Memory B cell (primary cell): Measurements from ENCODE around the gene PRKAG2.

Experiments used
- ATAC-seq: fragments of 150-1000 bp; cut with Tn5 transposase; 2 replicates; pipeline ENCODE4 v1.10.0; 2021; ENCODE audit warnings: low read depth, mild to moderate bottlenecking, moderate library complexity
- DNase-seq, 2 donors: peaks; one replicate each; pipeline ENCODE4 v3.0.0; 2022; ENCODE audit warnings: low spot score in 2 of 2
- H3K27ac Mint-ChIP-seq: one replicate; pipeline ENCODE4 v1.8.0; 2022; ENCODE audit warnings: mild to moderate bottlenecking, moderate library complexity, mixed read lengths
- H3K27me3 Mint-ChIP-seq: one replicate; pipeline ENCODE4 v1.8.0; 2022; ENCODE audit warnings: mixed read lengths
- H3K36me3 Mint-ChIP-seq: one replicate; pipeline ENCODE4 v1.8.0; 2022; ENCODE audit warnings: mild to moderate bottlenecking, mixed read lengths
- H3K4me1 Mint-ChIP-seq: one replicate; pipeline ENCODE4 v1.8.0; 2022; ENCODE audit warnings: mixed read lengths
- H3K4me3 Mint-ChIP-seq: one replicate; pipeline ENCODE4 v1.8.0; 2022; ENCODE audit warnings: mild to moderate bottlenecking, moderate library complexity, mixed read lengths
- H3K9me3 Mint-ChIP-seq: one replicate; pipeline ENCODE4 v1.8.0; 2022; ENCODE audit warnings: mixed read lengths

PRKAG2 gene

DNA sequence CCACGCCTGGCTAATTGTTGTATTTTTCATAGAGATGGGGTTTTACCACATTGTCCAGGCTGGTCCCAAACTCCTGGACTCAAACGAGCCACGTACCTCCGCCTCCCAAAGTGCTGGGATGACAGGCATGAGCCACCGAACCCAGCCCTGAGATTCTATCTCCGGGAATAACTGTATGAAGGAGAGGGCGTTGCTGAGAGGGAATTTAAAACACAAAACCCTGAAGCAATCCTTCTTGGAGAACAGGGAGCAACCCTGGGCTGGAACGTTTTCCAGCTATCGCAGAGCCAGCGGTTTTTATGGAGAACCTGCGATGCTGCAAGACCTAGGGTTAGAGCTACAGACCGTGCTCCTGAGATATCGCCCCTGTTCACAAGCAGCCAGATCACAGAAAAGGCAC, 144.6 kb downstream of the PRKAG2 start:
- H3K4me3 Mint-ChIP-seq, result no peak overlapping the region
- no peak for DNase-seq
- no peaks in the 10 kb centered on the region for H3K36me3 Mint-ChIP-seq
- H3K27me3 Mint-ChIP-seq, result no peaks in the 10 kb centered on the region
- no peak overlapping the region for H3K27ac Mint-ChIP-seq
- H3K9me3 Mint-ChIP-seq, result no peaks in the 10 kb centered on the region
- H3K4me1 Mint-ChIP-seq, result peaks cover 19% of the 10 kb centered on the region
- no peak for ATAC-seq

DNA sequence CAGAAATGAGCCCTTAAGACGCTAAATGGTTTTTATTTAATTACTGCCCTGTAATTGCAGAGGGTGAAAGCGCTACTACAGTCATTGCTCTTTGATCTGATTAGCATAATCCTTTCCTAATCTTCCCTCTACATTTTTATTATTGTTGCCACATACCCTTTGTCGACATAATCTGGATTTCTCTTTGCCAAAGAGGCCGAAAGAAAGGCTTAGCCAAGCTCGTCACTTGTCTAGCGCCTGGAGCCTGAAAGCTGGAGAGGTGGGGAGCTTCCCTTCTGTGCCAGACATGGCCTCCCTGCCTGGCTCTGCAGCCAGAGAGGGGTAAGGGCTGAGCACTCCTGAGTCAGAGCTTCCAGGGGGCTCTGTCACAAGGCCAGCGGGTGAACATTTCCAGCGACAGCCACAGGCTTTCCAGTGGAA, 145.9 kb downstream of the PRKAG2 start:
- Mint-ChIP-seq H3K4me1 (peaks cover 28% of the 10 kb centered on the region), H3K4me3 (no peak overlapping the region), H3K27ac (no peak overlapping the region), H3K27me3 (no peaks in the 10 kb centered on the region), H3K36me3 (no peaks in the 10 kb centered on the region), H3K9me3 (no peaks in the 10 kb centered on the region)
- ATAC-seq, result no peak
- DNase-seq, result no peak

DNA sequence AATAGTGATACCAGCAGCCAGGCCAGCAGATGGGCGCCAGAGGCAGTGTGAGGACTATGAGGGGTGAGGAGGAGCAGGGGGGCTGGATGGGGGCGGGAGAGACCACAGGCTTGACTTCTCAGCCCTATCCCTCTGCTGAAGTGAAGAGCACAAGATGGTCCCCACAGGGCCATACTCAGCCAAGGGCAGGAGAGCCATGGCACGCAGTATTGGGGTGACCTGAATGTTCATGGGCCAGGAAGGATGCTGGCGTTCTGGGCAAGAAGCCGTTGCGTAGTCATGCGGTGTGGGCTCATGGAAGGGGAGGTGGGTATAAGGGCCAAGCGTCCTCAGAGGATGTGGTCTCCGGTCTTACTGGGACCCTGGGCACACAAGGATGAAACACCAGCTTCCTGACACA, 146.3 kb downstream of the PRKAG2 start:
- Mint-ChIP-seq H3K36me3 (no peaks in the 10 kb centered on the region), H3K27me3 (no peaks in the 10 kb centered on the region), H3K27ac (no peak overlapping the region), H3K4me1 (peaks cover 31% of the 10 kb centered on the region), H3K4me3 (no peak overlapping the region), H3K9me3 (no peaks in the 10 kb centered on the region)
- no peak for DNase-seq
- ATAC-seq, result no peak

DNA sequence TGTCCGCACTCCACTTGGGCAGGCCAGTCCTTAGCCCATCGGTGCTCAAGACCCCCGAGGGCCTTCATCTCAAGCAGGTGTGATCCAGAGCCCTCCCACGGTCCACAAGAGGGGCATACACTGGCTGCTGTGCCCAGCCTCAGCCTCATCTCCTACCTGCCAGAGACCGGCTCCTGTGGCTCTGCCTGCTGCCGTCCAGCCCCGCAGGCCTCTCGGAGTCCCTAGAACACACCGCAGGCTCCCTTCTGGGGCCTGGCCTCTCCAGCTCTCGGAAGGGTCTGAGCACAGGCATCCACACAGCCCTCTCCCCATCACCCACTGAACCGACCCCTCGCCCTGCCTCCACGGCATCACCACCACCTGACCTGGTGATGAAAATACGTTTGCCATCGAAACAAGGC, 147.4 kb downstream of the PRKAG2 start:
- Mint-ChIP-seq H3K27me3 (no peaks in the 10 kb centered on the region), H3K4me1 (peaks cover 37% of the 10 kb centered on the region), H3K27ac (no peak overlapping the region), H3K36me3 (no peaks in the 10 kb centered on the region), H3K4me3 (no peak overlapping the region), H3K9me3 (no peaks in the 10 kb centered on the region)
- DNase-seq (no peak), ATAC-seq (no peak)

DNA sequence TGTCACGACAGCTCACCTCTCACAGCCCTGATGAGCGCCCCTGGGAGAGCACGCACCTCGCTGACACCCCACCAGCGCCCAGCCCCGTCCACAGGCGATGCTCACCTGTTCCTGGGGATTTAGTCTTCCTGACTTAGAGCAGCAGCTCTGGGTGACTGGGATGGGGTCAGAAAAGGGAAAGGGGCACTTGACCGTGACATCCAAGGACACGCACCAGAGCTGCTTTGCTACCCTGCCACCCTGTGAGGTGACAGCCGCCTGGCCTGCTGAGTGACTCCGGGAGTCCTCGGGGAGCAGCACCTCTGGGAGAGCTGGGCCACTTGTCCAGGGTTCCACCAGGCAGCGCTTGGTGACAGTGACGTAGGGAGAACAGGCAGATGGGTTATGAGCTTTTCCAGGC, 148.2 kb downstream of the PRKAG2 start:
- ATAC-seq (no peak), DNase-seq (no peak)
- H3K9me3 Mint-ChIP-seq, result no peaks in the 10 kb centered on the region
- H3K27ac Mint-ChIP-seq, result peak overlapping the region; percentile 25
- peaks cover 37% of the 10 kb centered on the region for H3K4me1 Mint-ChIP-seq
- no peaks in the 10 kb centered on the region for H3K27me3 Mint-ChIP-seq
- H3K4me3 Mint-ChIP-seq, result no peak overlapping the region
- H3K36me3 Mint-ChIP-seq, result no peaks in the 10 kb centered on the region

DNA sequence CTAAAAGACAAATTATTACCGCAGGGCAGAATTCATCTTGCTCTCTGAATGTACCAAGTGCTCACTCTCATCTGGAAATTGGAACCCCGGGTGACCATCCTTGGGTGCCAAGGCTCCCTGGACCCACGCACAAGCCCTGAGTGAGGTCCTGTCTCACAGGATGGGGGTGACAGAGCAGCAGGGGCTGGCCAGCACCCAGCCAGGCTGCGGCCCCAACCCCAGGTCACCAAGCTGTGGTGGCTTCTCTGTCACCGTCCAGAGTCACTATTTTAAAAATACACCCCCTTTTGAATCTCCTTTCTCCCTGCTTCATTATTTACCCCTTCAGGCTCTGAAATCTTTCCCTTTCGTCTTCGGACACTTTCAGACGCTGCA, 148.6 kb downstream of the PRKAG2 start:
- DNase-seq (no peak), ATAC-seq (no peak)
- Mint-ChIP-seq H3K36me3 (no peaks in the 10 kb centered on the region), H3K27me3 (no peaks in the 10 kb centered on the region), H3K9me3 (no peaks in the 10 kb centered on the region), H3K4me1 (peaks cover 37% of the 10 kb centered on the region), H3K27ac (peak overlapping the region; percentile 25), H3K4me3 (no peak overlapping the region)

DNA sequence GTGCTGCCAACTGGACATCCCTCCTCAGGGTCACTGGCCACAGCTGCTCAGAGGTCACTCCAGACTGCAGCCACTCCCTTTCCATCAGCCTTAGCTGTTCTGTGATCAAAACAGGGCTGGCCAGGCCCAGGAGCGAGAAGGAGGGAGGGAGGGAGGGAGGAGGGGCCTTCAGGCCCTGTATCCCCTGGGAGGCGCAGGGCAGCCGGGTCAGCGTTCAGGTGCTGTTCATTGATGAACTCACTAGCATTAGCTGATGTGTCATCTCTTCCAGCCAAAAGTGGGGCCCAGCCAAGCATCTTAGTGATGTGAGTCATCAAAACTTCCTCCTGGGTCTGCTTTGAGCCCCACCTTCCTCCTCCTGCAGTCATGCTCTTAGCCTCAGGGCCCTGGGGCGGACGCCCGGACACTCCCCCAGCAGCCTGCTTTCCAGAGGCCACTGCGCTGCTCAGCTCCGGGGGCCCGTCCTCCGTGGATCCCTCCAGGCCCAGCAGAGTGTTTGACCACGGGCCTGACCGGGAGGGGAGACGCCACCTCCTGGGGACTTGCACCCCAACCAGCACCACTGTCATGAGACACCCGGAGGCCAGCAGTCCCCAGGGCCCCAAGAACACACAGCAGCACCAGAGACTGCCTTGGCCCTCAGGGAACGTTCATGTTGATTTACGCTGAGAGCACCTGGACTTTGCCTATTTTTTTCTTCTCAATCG, 149.2 kb downstream of the PRKAG2 start:
- Mint-ChIP-seq H3K9me3 (no peaks in the 10 kb centered on the region), H3K36me3 (no peaks in the 10 kb centered on the region), H3K4me1 (peaks cover 37% of the 10 kb centered on the region), H3K27me3 (no peaks in the 10 kb centered on the region), H3K27ac (peak overlapping the region; percentile 25), H3K4me3 (no peak overlapping the region)
- peak; percentile 80 for ATAC-seq
- DNase-seq, result no peak

DNA sequence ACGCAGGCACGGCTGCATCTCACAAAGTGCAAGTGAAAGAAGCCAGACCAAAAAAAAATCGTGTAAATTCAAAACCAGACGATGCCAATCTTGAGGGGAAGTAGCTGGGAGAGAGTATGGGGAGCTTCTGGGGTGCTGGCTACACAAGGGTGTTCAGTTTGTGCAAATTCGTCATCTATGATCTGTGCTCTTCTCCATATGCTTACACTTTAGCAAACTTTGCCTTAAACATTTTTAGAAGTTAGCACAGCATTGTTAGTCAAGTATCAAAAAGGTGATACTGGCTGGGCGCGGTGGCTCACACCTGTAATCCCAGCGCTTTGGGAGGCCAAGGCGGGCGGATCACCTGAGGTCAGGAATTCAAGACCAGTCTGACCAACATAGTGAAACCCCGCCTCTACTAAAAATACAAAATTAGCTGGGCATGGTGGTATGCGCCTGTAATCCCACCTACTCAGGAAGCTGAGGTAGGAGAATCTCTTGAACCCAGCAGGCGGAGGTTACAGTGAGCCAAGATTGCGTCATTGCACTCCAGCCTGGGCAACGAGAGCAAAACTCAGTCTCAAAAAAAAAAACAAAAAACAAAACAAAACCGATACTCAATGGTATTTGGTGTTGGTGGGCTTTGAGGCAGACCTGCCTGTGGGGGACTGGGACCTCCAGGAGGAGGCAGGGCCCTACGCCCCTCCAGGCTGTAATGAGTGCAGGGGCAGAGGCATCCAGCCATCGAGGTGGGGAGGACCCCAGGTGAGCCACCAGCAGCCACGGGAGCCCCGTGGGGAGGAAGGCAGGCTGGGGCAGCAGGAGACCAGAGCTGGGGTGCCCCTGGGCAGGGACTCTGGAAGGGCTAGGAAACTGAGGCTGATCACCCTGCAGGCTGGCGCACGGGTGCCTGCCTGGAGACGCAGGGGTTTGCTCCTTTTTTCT, 150.0 kb downstream of the PRKAG2 start:
- ATAC-seq, result no peak
- H3K4me1 Mint-ChIP-seq, result peaks cover 37% of the 10 kb centered on the region
- H3K27me3 Mint-ChIP-seq, result no peaks in the 10 kb centered on the region
- no peak for DNase-seq
- no peak overlapping the region for H3K4me3 Mint-ChIP-seq
- no peak overlapping the region for H3K27ac Mint-ChIP-seq
- H3K9me3 Mint-ChIP-seq, result no peaks in the 10 kb centered on the region
- no peaks in the 10 kb centered on the region for H3K36me3 Mint-ChIP-seq

DNA sequence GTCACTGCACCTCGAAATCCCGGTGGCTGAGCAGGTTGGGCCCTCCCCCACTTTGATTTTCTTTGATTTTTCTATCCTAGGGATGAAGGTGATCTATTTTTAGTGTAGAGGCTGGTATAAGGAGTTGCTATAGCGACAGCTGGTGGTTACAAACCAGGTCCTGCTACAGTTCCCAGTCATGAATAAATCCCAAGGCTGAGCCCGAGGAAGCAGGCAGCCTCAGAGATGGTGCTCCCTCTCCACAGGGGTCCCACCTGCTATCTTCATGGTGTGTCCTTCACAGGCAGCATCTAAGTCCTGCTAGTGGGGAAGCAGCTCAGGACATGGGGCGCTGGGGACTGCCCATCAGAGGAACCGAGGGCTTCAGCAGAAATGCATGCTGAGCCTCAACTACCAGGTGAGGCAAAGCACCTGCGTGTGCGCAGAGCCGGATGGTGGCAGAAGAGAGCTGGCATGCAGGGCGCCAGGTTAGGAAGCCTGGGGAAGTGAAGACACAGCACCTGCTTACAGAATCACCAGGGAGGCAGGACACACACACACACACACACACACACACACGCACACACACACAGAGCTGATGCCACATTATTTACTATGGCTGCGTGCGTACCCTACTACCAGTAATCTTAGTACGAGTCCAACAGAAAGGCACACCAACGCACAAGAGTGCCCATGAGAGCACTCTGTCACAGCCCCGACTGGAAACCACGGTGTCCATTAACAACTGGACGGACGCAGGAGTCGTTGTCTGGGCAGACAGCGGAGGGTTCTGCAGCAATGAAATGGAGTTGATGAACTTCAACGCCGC, 150.9 kb downstream of the PRKAG2 start:
- Mint-ChIP-seq H3K36me3 (no peaks in the 10 kb centered on the region), H3K27ac (no peak overlapping the region), H3K27me3 (no peaks in the 10 kb centered on the region), H3K9me3 (no peaks in the 10 kb centered on the region), H3K4me1 (peaks cover 40% of the 10 kb centered on the region), H3K4me3 (no peak overlapping the region)
- ATAC-seq (no peak), DNase-seq (no peak)

DNA sequence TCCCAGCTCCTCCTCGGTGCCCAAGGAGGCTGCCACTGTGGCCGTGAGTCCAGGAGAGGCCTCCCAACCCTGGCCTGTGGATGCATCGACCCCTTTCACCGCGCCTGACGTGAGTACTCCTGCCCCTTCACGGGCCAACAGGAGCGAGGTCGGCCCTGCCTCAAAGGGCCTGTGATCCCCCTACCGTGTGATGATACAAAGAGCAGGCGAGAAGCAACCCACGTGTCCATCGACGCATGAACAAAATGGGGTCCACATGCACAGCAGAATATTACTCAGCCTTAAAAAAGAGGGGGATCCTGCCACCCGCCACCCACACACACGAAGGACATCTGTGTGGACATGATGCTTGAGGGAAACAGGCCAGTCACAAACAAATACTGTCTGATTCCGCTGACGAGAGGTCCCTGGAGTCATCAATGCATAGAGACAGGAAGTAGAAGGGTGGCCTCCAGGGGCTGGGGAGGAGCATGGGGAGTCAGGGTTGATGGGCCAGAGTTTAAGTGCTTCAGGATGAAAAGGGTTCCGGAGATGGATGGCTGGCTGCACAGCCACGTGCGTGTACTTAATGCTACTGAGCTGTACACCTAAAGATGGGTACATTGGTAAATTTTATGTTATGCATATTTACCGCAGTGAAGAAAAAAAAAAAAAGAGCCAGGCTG, 151.9 kb downstream of the PRKAG2 start:
- Mint-ChIP-seq H3K27me3 (no peaks in the 10 kb centered on the region), H3K36me3 (peaks cover under 1% of the 10 kb centered on the region), H3K9me3 (no peaks in the 10 kb centered on the region), H3K27ac (peak overlapping the region; percentile 39), H3K4me3 (peak overlapping the region; percentile 31), H3K4me1 (peaks cover 40% of the 10 kb centered on the region)
- DNase-seq (no peak), ATAC-seq (peak; percentile 69)

DNA sequence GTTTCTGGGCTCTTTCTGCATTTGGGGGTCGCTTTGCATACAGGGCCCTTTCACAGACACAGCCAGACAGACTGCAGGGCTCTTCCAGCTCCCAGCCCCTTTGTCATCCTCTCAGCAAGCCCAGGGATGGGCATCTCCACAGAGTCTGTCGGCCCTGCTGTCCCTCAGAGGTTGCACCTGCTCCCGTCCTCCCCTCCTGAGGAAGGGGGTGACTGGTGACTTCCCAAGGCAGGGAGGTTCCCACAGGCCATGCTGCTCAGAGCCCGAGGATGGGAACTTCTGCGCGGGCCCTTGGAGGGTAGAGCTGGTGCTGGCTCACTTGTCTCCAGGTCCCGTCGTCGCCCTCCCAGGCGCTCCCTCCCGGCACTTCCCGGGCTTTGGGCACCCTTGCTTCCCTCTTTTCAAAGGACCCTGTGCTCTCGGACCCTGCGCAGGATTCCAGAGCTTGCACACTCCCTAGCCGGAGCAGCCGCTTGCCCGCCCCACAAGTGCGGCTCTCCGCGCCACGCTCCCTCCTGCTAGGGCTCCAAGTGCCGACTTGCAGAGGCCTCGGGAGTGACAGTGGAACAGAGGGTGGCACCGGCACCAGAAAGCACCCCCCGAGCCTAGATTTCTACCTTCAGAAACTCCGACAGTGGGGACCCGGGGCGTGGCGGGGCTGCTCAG, 152.5 kb downstream of the PRKAG2 start:
- H3K36me3 Mint-ChIP-seq, result peaks cover 7% of the 10 kb centered on the region
- DNase-seq, result no peak
- ATAC-seq, result no peak
- no peaks in the 10 kb centered on the region for H3K9me3 Mint-ChIP-seq
- H3K27ac Mint-ChIP-seq, result no peak overlapping the region
- no peaks in the 10 kb centered on the region for H3K27me3 Mint-ChIP-seq
- peaks cover 41% of the 10 kb centered on the region for H3K4me1 Mint-ChIP-seq
- no peak overlapping the region for H3K4me3 Mint-ChIP-seq

DNA sequence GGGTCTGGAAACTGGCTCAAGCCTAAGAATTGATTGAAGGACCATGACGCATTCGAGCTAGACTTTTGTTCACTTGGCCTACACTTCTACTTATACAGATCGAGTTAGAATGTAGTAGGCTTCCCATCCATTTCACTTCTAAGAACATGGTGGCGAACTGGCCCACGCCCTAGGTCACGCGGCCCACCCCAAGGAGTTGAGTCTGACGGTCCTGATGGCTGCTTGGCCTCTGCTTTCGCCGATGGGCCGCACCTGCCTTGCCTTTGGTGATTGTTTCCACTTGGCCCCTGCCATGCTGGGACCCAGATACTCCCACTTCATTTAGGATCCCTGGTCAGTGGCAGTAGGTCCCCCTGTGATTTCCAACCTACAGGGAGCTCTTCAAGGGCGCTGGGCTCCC, 153.6 kb downstream of the PRKAG2 start:
- Mint-ChIP-seq H3K27ac (no peak overlapping the region), H3K9me3 (no peaks in the 10 kb centered on the region), H3K4me1 (peaks cover 37% of the 10 kb centered on the region), H3K27me3 (no peaks in the 10 kb centered on the region), H3K36me3 (peaks cover 12% of the 10 kb centered on the region), H3K4me3 (no peak overlapping the region)
- ATAC-seq (no peak), DNase-seq (no peak)

DNA sequence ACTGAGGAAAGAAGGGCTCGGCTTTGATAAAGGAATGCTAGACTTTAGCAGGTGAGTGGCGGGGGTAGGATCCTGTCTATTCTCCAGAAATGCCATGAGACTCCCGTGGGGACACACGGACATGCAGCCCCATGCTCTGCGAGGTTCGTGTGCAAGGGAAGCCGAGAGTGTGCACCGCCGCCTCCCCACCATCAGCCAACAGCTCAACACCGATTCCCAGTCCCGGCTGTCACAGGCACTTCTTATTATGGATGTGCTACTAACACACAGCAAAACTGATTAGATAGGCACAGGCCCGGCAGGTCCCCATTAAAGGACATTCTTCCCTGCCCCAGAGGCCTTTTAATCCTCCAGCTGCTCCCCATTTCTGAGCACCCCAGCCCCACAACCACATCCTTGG, 154.4 kb downstream of the PRKAG2 start:
- H3K9me3 Mint-ChIP-seq, result no peaks in the 10 kb centered on the region
- peaks cover 34% of the 10 kb centered on the region for H3K4me1 Mint-ChIP-seq
- DNase-seq (no peak), ATAC-seq (no peak)
- H3K27ac Mint-ChIP-seq, result peak overlapping the region; percentile 18
- H3K27me3 Mint-ChIP-seq, result no peaks in the 10 kb centered on the region
- H3K4me3 Mint-ChIP-seq, result no peak overlapping the region
- peaks cover 15% of the 10 kb centered on the region for H3K36me3 Mint-ChIP-seq
